C4-2B (cell line): ENCODE measurements around the gene ZRANB2.

ENCODE experiments used
- CTCF ChIP-seq: fragments of 450-650 bp; conservative IDR thresholded peaks from 2 replicates; pipeline ENCODE4 v1.5.1; 2017; ENCODE audit warnings: mild to moderate bottlenecking
- ZFX ChIP-seq: fragments of 450-650 bp; IDR thresholded peaks from 2 replicates; pipeline ENCODE4 v1.6.1; 2017

- TF ChIP-seq CTCF (no peak), ZFX (no peak)
These were observed 35.9 kb upstream of the ZRANB2 start for GRCh38 chr1:71116729-71117128.
